Right atrium auricular region (tissue), 2 donors: Measurements from ENCODE around the gene FGF2. TPM values are rescaled to one million over a fixed set of nuclear protein-coding genes. Genes with fewer than 3 reads are reported as not detected.
"Not testable (repeated sequence)": the region's sequence is repeated elsewhere in the genome, so short reads cannot be mapped to it uniquely, and the experiment has no call there.

Source experiments
- DNase-seq: peaks from one replicate; pipeline ENCODE4 v3.0.0-alpha.2; 2019; ENCODE audit warnings: low spot score
- H3K27ac ChIP-seq, 2 donors: fragments of 200-600 bp; sonication (generic); 1 replicate in 1 of 2; 2 replicates in 1 of 2; pipeline ENCODE4 v1.5.1; 2016 to 2019
- H3K27me3 ChIP-seq, 2 donors: fragments of 200-600 bp; sonication (generic); one replicate each; pipeline versions ENCODE4 v1.5.1 to v1.6.0; 2017 to 2019
- H3K36me3 ChIP-seq: fragments of 200-600 bp; sonication (generic); one replicate; pipeline ENCODE4 v1.5.1; 2016
- H3K4me1 ChIP-seq, 2 donors: fragments of 200-600 bp; sonication (generic); one replicate each; pipeline versions ENCODE4 v1.5.1 to v1.6.0; 2017 to 2019
- H3K4me3 ChIP-seq, 2 donors: fragments of 200-600 bp; sonication (generic); 1 replicate in 1 of 2; 2 replicates in 1 of 2; pipeline ENCODE4 v1.5.1; 2017 to 2019; ENCODE audit warnings: mild to moderate bottlenecking in 1 of 2, moderate library complexity in 1 of 2
- H3K9me3 ChIP-seq, 2 donors: fragments of 200-600 bp; sonication (generic); one replicate each; pipeline ENCODE4 v1.5.1; 2019
- CTCF ChIP-seq, 2 donors: fragments of 200-600 bp; sonication (generic); IDR thresholded peaks; one replicate each; pipeline ENCODE4 v1.5.1; 2019; ENCODE audit warnings: antibody characterized with exemption in 2 of 2
- total RNA-seq, 2 donors: library from RNA; depleted of rRNA; stranded (reverse); fragments of >200 nt; gene quantifications; one replicate each; pipeline ENCODE4 v1.1.0, GENCODE V29; 2016

The FGF2 gene
- total RNA-seq, 2 donors from 2014 or later = 4.3 to 11.6 TPM

GRCh38 chr4:122865425-122865824 is 38.8 kb downstream of the FGF2 start:
- no peaks in the 10 kb centered on the region for H3K27me3 ChIP-seq
- no peak overlapping the region for H3K4me3 ChIP-seq
- no peak for TF ChIP-seq CTCF (IDR thresholded peaks at IDR 0.05)
- DNase-seq = no peak
- H3K9me3 ChIP-seq = no peaks in the 10 kb centered on the region
- no peak overlapping the region for H3K27ac ChIP-seq
- no peaks in the 10 kb centered on the region for H3K36me3 ChIP-seq
- no peaks in the 10 kb centered on the region for H3K4me1 ChIP-seq

GRCh38 chr4:122868235-122868634 is 41.6 kb downstream of the FGF2 start:
- H3K27me3 ChIP-seq, H3K9me3 ChIP-seq, H3K4me1 ChIP-seq, H3K27ac ChIP-seq, H3K4me3 ChIP-seq, DNase-seq, H3K36me3 ChIP-seq: not testable (repeated sequence)

- no peak for TF ChIP-seq CTCF (IDR thresholded peaks at IDR 0.05)
- no peak for DNase-seq
Observed at GRCh38 chr4:122873146-122873545, 46.5 kb downstream of the FGF2 start.

DNA sequence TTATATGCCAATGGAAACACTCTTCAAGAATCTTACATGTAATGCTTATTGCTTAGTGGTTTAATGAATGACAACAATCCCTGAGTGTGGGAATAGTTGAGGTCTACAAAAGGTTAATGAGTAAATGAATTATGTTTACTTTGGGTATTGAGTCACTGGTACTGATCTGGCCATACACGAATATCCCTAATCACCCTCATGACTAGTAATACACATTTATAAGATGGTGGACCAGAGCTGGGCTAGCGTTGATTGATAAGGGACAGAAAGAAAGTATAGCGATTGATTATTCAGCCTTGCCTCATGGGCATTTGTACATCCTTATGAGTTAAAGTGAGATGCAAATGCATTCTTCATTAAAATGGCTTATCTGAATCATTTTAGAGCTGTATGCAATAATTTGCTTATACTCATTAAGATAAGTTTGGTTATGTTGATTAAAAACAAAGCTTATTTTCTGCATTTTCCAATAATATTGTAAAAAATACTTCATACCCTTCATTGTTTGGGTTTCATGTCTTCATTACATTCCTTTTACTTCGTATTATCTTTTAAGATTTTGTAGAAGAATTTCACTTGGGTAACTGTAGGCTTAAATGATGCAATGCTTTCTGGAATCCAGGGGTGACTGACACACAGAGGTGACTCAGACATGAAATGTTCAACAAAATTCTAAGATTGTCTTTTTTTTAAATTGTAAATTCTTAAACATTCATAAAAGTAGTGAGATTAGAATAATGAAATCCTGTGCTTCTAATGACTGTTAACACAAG is 47.4 kb downstream of the FGF2 start:
- no peak for DNase-seq
- Histone ChIP-seq H3K4me1 (no peaks in the 10 kb centered on the region), H3K9me3 (no peaks in the 10 kb centered on the region), H3K36me3 (no peaks in the 10 kb centered on the region), H3K27ac (no peak overlapping the region), H3K4me3 (no peak overlapping the region), H3K27me3 (no peaks in the 10 kb centered on the region)
- TF ChIP-seq CTCF (IDR thresholded peaks at IDR 0.05) = no peak

More at GRCh38 chr4:122873146-122873545, 46.5 kb downstream of the FGF2 start:
- Histone ChIP-seq H3K4me1 (no peaks in the 10 kb centered on the region), H3K36me3 (no peaks in the 10 kb centered on the region), H3K9me3 (no peaks in the 10 kb centered on the region), H3K27ac (no peak overlapping the region), H3K27me3 (no peaks in the 10 kb centered on the region), H3K4me3 (no peak overlapping the region)

GRCh38 chr4:122875949-122876348 is 49.3 kb downstream of the FGF2 start:
- DNase-seq = no peak
- Histone ChIP-seq H3K36me3 (peaks cover 4% of the 10 kb centered on the region), H3K4me1 (no peaks in the 10 kb centered on the region), H3K4me3 (no peak overlapping the region), H3K9me3 (no peaks in the 10 kb centered on the region), H3K27ac (no peak overlapping the region), H3K27me3 (no peaks in the 10 kb centered on the region)
- TF ChIP-seq CTCF (IDR thresholded peaks at IDR 0.05) = no peak

DNA sequence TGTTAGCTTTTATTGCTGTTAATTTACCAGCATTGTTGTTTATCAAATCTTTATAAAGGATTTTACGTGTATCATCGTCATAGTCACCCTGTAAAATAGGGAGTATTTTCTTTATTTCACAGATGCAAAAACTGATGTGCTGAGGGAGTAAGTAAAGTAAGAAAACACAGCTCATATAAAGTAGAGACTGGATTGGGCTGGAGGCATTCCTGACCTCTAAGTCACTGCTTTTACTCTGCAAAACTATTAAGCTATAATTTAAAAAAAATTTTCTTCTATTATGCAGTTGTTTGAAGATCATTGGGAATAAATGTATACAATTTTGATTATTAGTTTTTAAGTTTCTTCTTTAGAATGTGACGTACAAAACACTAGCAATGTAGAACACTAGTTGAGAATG is 49.8 kb downstream of the FGF2 start:
- H3K9me3 ChIP-seq = no peaks in the 10 kb centered on the region
- no peak for DNase-seq
- peaks cover 4% of the 10 kb centered on the region for H3K36me3 ChIP-seq
- no peak overlapping the region for H3K27ac ChIP-seq
- TF ChIP-seq CTCF (IDR thresholded peaks at IDR 0.05) = no peak
- no peaks in the 10 kb centered on the region for H3K4me1 ChIP-seq
- no peak overlapping the region for H3K4me3 ChIP-seq
- H3K27me3 ChIP-seq = no peaks in the 10 kb centered on the region
